AML-193 (cell line): Measurements from ENCODE around the gene LDLRAD4.

Source experiments
- DNase-seq, 2 experiments: peaks; one replicate each; lab custom pipeline; 2025; lab: John Stamatoyannopoulos, UW

Gene LDLRAD4

DNA sequence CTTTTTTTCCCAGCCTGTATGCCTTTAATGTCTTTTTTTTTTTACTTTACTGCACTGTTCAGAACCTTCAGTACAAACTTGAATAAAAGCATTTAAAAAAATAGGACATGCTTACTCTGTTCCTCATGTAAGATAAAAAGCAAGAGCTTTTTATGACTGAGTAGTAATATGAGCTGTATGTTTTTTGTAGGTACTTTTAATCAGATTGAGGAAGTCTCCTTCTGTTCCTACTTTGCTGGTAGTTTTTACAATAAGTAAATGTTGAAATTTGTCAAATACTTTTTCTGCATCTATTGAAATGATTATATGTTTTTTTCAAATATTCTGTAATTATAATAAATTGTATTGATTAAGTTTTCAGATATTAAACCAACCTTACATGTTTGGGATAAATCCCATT is 318.0 kb downstream of the LDLRAD4 start:
- no peak for DNase-seq

DNA sequence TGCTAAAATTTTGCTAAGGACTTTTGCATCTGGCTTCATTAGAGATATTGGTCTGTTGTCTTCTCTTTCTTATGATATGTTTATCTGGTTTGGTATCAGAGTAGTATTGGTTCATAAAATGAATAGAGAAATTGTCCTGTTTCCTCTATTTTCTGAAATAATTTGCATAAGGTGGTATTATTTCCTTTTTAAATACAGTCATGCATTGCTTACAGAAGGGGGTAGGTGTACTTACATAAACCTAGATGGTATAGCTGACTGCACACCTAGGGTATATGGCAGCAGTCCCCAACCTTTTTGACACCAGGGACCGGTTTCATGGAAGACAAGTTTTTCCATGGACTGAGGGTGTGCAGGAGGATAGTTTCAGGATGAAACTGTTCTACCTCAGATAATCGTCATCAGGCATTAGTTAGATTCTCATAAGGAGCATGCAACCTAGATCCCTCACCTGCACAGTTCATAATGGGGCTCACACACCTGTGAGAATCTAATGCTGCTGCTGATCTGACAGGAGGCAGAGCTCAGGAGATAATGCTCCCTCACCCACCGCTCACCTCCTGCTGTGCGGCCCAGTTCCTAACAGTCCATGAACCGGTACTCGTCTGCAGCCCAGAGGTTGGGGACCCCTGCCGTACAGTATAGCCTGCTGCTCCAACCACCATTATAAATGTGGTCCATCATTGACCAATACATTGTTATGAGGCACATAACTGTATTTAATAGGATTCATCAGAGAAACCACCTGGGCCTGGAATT is 318.6 kb downstream of the LDLRAD4 start:
- no peak for DNase-seq

DNA sequence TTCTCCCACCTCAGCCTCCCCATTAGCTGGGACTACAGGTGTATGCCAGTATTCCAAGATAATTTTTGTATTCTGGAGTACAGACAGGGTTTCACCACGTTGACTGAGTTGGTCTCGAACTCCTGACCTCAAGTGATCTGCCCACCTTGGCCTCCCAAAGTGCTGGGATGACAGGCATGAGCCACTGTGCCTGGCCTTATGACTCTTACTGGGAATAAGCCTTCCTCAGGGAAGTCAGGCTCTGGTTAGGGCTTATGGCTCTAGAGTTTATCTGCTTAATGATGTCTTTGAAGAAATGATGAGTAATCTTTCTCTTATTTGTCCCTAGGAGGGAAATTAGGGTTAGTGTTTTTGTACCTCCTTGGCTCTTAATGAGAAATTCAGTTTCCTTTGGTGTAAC is 320.1 kb downstream of the LDLRAD4 start:
- no peak for DNase-seq

DNA sequence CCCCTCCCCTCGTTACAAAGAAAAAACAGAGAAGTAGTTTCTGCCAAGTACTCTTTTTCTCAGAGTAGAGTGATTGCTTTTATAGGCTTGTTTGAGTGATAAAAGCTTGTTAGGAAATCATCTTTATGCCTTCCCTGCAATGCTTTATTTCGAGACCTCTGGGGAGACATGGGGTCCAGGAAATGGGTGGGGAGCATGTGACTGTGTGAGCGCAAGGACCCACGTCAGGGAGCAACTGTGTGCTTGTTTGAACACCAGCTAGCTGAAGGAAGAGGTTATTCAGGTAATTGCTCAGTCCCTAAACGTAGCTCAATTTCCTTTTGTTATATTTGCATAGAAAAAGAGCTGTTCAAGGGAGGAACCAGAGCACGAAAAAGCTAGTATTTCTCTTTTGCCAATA is 320.5 kb downstream of the LDLRAD4 start:
- no peak for DNase-seq

DNA sequence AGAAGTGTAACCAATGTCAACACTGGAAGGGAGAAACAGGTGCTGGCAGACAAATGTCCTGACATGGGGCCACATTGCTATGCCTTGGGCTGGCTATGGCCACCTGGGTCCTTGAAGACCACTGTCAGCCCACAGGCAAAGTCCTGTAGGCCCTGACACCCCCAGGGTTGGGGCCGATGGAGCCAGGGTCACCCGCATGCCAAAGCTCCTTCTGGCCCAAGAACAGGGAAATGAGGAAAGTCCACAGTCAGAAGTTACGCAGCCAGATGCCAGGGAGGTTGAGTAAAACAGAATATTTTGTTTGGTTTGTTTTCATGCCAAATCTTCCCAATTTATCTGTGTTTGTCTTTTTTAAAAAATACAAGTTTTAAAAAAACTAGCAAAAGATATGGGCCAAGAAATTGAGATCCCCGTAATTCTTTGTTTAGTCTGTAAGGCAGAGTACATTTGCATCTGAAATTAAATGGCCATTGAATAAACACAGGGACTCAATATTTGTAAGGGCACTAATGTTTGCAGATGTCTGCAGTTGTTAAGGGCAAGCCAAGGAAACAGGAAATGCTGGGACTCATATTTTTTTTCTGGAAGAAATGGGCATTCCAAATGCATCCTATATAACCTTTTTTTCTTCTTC is 321.4 kb downstream of the LDLRAD4 start:
- DNase-seq = no peak

DNA sequence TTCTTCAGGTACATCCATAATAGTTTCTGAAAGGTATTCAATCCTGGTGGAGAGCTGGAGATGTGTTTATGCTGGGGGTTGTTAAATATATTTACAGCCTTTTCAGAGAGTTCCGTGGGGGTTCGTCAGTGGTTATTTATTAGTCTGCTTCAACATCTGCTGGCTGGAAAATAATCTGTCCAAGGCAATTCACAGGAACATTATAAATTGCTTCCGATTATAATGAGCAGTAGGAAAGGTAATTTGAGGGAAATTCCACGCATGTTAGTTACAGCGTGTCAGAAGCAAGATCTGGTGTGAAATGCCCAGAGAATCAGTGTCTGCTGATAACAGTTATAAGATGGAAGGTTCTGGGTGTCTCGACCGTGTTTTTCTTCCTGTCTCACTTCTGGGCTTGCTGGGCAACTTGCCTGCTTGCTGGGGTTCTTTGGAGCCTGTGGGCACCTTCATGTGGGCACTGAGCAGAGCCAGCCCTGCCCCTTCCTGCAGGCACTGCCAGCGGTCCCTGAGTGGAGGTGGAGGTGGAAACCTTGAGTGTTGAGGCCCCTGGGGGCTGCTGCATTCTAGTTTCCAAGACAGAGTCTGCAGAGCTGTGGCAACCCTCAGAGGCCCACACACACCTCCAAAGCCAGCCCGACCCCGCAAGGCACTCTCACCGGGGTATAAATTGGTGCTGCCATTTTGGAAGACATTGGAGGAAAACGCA is 322.1 kb downstream of the LDLRAD4 start:
- DNase-seq = no peak

DNA sequence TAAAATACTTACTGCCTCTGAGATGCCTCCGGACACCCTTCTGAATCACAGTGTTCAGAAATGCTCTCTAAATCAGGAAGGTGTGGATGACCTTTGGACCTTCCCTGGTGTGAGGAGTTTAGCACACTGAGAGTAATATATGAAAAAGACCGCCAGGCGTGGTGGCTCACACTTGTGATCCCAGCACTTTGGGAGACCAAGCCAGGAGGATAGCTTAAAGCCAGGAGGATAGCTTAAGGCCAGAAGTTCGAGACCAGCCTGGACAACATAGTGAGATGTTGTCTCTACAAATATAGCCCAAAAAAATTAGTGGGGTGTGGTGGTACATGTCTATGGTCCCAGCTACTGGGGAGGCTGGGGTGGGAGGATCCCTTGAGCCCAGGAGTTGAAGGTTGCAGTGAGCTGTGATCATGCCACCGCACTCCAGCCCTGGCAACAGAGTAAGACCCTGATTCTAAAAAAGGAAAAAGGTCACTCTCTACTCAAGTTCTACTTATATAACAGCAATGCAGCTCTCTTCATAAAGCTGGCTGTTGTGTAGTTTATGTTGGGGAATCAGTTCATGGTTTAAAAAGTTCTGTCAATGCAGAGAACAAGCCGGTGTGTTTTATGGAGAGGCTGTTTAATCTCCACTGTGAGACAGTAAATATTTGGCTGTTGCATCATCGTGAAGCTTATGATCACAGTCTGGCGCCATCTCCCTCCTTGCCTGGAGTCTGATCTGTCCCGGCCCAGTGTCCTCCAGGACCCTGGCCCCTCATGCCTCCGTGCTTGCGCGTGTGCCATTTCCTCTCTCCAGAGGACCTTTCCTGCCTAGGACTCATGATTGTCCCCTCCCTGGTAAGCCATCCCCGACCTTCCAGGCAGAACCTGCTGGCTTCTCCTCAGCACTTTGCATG is 323.3 kb downstream of the LDLRAD4 start:
- no peak for DNase-seq

DNA sequence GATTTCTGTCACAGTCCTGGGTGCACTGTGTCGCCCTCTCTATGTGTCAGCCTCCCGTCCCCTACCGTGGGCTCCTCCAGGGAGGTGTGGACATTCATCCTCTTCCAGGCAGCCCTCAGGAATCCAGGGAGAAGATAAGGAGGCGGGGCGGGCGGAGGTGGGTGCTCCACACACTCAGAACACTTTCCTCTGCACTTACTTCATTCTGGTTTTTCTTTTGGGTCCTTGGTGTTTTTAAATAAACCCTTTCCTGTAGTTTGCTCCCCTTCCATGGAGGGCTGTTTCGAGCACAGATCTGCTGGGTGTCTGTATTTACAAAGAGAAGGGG is 323.9 kb downstream of the LDLRAD4 start:
- DNase-seq = no peak

DNA sequence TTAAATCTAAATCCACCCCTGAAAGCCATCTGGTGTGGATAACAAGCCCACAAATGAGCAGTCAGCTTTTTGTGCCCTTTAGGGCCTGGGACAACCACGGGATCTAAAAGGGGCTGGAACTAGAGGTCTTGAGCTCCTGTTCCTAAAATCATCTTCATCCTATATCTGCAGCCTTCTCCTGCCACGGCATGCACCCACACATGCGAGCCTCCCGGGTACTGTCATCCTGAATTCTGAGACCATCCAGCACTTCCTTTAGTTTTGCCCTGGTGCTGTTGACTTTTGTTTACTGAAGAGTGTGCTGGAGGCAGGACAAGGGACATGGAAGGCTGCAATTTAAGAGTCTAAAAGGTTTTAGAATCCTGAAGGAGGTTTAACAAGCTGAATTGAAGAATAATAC is 324.6 kb downstream of the LDLRAD4 start:
- no peak for DNase-seq

DNA sequence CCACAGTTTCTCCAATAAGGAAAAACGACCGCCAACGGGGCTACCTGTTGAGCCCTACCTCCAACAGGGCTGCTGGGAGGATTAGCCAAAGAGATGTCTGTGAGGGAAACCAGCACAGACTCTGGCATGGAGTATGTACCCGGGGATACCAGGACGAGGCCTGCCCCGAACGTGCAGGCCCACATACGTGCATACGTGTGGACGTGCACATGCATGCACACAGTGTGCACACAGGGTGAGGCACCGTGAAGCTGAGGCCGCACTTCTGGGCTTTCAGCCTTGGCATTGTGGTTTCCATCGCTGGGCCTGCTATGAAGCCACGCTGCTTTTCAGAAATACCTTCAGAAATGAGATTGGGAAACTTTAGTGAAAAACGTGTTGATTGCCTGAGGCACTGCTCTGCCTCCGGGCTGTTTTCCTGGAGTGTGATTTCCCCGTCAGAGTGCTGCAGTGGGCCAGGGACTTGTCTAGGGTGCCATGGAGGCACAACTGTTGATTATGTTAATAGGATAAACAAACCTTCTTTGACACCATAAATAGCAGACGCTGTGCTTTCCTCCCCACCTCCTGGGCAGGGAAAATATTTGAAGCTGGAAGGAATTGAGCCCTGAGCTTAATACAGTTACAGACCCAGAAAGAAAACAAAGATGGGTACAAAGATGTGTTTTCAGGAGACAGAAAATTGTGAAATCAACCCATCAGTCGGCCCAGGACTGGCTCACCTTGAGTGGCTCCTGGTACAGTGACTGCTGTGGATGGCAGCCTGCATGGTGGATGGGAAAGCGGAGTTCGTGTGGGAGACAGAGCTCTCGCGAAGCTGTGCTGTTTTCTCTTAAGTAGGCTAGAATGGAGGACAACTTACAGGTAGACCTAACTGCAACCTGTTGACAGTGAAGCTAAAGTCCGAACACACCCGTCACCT is 325.5 kb downstream of the LDLRAD4 start:
- no peak for DNase-seq

DNA sequence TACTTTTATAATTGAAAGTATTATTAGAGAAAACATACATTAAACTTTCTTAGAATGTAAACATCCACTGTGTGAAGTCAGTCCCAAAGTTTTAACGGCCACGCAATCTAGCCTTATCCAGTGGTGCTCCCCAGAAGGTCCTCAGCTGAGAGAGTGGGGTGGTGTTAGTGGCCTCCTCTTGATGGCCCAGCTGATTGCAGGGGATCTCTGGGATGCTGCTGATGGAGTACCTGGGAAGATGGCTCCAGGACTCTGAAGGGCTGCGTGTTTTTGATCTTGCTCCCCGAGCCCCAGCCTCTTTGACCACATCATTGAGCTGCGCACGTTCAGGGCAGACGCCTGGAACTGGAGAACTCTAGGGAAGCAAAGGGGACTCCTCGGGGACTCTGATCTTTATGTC is 326.4 kb downstream of the LDLRAD4 start:
- no peak for DNase-seq

DNA sequence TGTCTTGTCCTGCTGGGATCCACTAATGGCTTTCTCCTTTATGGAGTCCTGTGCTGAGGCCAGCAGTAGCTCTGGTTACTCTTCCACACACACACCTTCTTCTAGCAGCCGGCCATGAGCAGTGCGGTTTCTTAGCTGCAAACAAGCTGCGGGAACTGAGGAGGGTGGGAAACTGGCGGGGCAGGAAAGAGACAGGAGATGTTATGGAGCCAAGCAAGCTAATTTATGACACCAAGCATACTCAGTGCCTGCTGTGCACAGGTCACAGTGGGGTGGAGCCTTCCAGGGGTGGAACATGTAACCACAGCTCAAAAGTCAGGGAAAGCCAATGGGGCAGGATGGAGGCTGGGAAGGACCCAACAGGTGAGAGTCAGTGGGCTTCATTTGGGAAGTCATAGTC is 327.0 kb downstream of the LDLRAD4 start:
- no peak for DNase-seq

DNA sequence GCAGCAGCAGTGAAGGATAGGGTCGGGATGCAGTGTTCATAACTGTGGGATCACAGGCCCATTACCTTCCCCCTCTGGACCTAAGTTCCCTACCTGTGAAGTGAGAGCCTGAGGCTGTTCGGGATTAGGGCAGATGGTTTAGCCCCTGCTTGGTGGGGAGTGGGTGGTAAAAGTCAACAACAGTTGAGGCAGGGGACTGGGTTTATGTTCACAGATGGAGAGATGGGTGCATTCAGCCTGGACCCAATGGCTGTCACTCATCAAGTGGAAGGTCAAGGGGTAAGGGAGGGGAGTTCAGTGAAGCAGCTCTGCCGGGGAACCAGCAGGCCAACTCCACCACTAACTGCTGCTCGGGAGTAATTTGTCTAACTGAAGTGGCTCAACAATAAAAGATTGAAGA is 327.4 kb downstream of the LDLRAD4 start:
- DNase-seq = no peak

DNA sequence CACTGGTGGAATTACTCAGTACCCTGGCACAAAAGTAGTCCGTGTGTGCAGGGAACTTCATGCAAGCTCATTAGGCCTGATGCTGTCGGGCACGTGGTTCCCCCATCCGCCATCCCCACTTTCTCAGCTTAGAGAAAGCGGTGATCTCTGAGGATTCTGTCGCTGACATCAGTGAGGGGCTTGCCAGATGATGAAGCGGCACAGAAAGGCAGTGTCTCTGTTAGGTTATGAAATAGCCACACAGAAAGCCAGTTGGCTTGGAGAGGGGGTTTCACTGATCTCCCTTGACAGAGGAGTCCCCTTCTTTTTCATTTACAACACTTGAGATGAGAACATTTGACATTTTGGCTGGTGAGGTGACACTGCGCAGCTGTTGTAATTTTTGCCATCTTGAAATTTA is 328.1 kb downstream of the LDLRAD4 start:
- DNase-seq = no peak

DNA sequence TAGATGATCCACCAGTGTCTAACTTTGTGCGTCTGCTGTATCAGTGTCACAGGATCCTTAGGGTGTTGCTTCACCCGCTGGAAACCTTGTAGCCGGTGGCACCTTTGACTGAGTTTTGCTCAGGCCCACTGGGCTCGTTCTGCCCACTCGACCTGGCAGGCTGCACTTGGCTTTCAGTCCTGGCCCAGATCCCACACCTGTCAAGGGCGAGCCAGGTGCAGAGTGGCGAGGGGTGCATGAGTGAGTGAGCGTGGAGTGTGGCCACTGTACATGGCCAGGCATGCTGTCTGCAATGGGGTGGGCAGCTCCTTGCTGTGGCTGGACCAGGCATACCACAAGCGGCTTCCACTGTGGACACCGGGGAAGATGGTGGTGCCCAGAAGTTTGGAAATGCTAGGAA is 328.8 kb downstream of the LDLRAD4 start:
- DNase-seq = no peak

DNA sequence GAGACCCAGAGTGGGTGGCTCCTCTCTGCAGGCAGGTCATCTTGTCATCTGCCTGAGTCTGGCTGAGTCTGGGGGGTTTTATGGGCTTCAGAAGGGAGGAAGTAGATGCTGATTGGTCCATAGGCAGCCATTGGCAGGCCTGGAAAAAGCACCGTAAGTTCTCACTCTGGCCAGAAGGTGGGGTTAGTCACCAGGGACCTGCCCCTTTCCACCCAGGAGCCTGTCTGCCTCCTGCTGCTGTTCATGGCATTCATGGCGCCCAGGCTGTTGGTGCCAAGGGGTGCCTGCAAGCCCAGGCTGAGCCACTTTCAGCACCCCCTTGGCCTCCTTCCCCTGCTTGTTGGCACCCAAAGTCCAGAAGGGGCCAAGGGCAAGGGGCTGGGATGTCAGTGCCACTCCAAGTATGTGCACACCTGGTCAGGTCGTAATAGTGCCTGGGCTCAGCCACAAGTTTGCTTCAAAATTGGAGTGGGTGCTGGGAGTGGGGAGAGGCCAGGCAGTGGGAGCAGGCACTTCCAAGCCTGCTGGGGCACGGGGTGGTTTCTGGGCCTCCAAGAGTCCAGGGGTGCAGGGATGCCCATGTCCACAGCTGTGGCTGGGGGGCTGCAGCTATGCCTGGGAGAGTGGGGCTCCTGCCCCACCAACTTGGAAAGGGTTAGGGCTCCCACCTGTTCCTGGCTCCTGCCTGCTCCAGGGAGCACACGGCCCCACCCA is 329.7 kb downstream of the LDLRAD4 start:
- DNase-seq = no peak

DNA sequence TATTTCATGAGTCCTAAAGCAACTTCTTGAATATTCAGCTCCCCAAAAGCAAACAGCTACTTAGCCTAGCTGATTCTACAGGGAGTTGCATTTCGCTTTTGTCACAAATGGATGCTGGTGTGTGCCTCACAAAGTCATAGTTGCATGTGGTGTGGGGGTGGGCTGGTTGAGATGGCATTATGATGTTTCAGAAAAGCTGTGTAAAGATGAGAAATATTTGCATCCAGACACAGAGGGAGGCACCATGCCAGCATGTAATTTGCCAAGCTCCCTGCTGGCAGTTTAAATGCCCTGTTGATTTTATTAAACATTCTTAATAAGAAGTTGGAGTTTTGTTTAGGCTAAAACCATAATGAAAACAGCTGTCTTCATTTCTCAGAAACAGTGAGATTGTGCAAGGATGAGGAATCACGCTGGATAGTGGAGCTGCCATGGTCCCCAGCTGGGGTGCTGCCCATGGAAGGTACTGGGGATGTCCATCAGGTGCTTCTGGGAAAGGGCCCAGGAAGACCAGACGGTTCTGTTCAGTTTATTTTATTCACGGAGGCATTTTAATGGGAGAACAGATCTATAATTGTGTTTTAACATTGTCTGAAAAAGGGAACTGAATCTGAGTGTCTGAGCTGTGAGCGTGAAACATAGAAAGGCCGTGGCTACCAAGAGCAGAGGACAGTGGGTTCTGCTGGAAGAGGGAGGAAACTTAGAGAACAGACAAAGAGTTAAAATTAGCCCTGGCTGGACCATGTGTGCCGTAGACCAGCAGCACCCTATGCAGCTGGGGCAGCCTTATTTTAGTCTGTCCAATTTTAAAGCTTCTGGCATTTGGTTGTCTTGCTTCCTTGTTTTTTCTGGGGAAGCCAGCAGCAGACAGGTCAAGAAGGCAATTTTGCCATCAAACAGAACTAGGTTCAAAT is 330.7 kb downstream of the LDLRAD4 start:
- DNase-seq = peak in 1 of 2 experiments; percentile 9

DNA sequence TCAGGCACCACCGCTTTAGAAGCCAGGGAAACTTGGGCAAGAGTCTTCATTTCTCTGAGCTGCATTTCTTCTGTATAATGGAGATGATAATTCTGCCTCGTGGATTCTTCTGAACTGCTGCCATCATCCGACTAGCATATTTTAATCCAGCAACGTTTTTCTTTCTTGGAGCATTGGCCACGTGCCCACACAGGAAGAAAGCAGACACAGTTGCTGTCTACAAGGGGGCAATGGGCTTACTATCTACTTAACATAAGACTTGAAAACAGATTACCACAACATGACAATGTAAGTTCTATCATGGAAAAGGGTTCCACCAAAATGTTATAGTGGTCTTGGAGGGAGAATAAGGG is 331.3 kb downstream of the LDLRAD4 start:
- no peak for DNase-seq

DNA sequence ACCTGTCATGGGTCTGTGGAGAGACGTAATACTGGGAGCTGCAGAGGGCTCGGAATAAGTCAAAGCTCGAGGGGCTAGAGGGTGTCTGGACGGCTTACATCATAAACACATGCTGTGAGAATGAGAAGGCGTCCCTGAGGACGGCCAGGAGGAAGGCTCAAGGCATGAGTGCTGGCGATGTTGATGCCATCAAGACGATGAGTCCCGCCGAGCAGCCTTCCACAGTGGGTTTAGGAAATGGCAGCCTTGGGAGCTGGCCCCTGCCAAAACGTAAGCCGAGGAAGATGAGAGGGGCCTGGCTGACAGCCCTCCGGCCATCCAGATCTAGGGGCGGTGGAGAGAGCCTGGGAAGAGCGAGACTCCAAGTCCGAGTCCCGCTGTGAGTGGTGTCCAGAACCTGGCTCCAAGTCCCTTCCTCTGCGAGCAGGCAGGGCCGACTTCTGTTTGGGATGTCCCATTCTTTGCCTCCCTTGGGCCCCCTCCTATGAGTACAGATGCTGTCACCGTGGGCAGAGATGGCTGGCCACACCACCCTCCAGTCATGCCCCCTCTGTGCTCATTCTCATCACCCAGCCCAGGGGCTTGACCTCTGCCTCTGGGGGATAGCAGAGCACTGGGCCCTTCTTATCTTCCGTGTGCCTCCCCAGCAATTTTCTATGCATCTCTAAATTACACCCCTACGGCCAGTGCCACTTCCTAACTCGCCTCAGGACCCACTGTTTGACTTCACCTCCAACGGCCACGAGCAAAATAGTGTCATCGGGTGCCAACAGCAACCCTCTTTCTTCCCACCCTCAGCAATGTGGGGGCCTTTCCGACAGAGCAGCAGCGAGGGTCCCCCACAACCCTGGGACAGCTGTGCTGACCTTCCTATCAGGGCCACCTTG is 332.1 kb downstream of the LDLRAD4 start:
- DNase-seq = no peak
